CD4-positive, alpha-beta T cell treated with Interferon gamma for 1 hour (primary cell): ENCODE results near the gene ZNF227.
"Not testable (repeated sequence)": the region's sequence is repeated elsewhere in the genome, so short reads cannot be mapped to it uniquely, and the experiment has no call there.

Source experiments
- DNase-seq: peaks from one replicate; pipeline ENCODE4 v3.0.0-alpha.2; 2020

ZNF227 gene

DNA sequence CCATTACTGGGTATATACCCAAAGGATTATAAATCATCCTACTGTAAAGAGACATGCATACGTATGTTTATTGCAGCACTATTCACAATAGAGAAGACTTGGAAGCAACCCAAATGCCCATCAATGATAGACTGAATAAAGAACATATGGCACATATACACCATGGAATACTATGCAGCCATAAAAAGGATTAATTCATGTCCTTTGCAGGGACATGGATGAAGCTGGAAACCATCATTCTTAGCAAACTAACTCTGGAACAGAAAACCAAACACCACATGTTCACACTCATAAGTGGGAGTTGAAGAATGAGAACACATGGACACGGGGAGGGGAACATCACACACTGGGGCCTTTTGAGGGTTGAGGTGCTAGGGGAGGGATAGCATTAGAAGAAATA, 41.1 kb downstream of the ZNF227 start:
- not testable (repeated sequence) for DNase-seq

GRCh38 chr19:44254496-44254895, 42.2 kb downstream of the ZNF227 start:
- DNase-seq: no peak

DNA sequence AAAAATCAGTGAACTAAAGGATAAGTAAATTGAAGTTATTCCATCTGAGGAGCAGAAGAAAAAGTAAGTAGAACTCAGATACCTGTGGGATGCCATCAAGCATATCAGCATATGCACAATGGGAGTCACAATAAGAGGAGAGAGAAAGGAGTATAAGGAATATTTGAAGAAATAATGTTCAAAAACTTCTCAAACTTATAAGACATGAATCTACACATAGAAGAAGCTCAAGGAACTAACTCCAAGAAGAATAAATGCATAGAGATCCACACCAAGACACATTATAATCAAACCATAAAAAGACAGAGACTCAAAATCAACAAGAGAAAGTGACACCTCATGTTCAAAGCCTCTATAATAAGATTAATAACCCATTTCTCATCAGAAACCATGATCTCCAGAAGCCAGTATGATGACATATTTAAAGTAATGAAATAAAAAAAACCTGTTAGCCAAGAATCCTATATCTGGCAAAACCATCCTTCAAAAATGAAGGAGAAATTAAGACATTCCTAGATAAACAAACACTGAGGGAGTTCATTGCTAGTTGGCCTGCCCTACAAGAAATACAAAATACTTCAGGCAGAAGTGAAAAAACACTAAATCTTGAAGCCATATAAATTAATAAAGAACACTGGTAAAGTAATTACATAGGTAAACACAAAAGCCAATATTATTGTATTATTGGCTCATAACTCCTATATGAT, 43.5 kb downstream of the ZNF227 start:
- DNase-seq: no peak

GRCh38 chr19:44258136-44258535, 45.8 kb downstream of the ZNF227 start:
- DNase-seq: no peak

GRCh38 chr19:44258835-44259413, 46.6 kb downstream of the ZNF227 start:
- DNase-seq: no peak

DNA sequence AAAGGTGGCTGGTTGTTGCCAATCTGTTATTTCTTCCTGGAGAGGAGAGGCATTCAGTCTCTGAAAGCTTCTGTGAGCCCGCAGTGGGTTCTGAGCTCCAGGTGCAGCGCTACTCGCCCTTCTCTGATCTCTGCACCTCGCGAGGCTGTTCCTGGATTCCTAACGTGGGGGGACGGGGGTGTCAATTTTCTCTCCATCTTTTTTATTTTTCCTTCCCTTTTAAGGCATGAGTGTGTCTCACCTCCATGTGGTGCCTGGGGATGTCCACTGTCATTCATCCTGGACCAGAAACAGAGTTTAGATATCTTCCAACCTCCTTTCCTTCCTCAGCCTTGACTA, 48.0 kb downstream of the ZNF227 start:
- DNase-seq: no peak

GRCh38 chr19:44260695-44261446, 48.5 kb downstream of the ZNF227 start:
- no peak for DNase-seq

GRCh38 chr19:44277331-44277730, 65.0 kb downstream of the ZNF227 start:
- no peak for DNase-seq

DNA sequence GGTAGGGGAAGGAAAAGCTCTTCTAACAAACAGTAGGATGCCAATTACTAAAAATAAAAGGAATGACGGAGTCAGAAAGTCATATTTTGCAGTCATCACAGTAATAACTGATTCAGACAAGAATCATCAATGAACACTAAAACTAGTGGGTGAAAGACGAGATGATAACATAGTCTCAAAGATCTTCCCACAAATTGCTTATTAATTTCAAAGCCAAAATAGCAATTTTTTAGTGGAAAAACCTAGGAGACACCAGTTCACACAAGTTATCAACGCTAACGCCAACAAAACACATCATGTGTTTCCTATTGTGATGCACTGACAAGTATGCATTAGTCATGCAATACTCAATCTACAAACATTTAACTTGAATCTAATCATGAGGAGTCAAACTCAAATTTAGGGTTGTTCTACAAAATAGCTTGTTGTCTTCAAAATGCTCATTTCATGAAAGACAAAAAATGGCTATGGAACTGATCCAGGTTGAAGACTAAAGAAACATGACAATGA, 65.9 kb downstream of the ZNF227 start:
- DNase-seq: no peak

- DNase-seq: no peak
These were observed 68.6 kb downstream of the ZNF227 start for GRCh38 chr19:44280916-44281315.

- no peak for DNase-seq
These were observed 70.5 kb downstream of the ZNF227 start for GRCh38 chr19:44282846-44283245.

GRCh38 chr19:44284968-44285367, 72.6 kb downstream of the ZNF227 start:
- DNase-seq: no peak
